Spleen (tissue), 11 donors: ENCODE measurements around the gene CCL4L2. TPM values are rescaled to one million over a fixed set of nuclear protein-coding genes. Genes with fewer than 3 reads are reported as not detected.
"Not testable (repeated sequence)": the region's sequence is repeated elsewhere in the genome, so short reads cannot be mapped to it uniquely, and the experiment has no call there.

Source experiments
- DNase-seq: peaks from one replicate; pipeline ENCODE4 v3.0.0-alpha.2; 2020
- H3K27ac ChIP-seq, 8 donors: fragments of 200-600 bp; sonication (generic) in 7 of 8; 1 replicate in 4 of 8; 2 replicates in 4 of 8; pipeline versions ENCODE4 v1.5.0 to v1.8.0; 2016 to 2021; ENCODE audit warnings: inconsistent platforms in 4 of 8, mild to moderate bottlenecking in 4 of 8, moderate library complexity in 1 of 8
- H3K27me3 ChIP-seq, 7 donors: fragments of 200-600 bp; sonication (generic) in 6 of 7; replicated peaks in 1 of 7; 1 replicate in 4 of 7; 2 replicates in 3 of 7; pipeline versions ENCODE4 v1.5.0 to v1.8.0; 2016 to 2021; ENCODE audit warnings: inconsistent platforms in 3 of 7, mild to moderate bottlenecking in 1 of 7
- H3K36me3 ChIP-seq, 6 donors: fragments of 200-600 bp; sonication (generic) in 5 of 6; 1 replicate in 4 of 6; 2 replicates in 2 of 6; pipeline versions ENCODE4 v1.5.0 to v1.8.0; 2016 to 2021; ENCODE audit warnings: inconsistent platforms in 2 of 6
- H3K4me1 ChIP-seq, 6 donors: fragments of 200-600 bp; sonication (generic) in 5 of 6; 1 replicate in 3 of 6; 2 replicates in 3 of 6; pipeline versions ENCODE4 v1.5.0 to v1.8.0; 2016 to 2021; ENCODE audit warnings: inconsistent platforms in 3 of 6
- H3K4me3 ChIP-seq, 8 donors: fragments of 200-600 bp; sonication (generic) in 7 of 8; 1 replicate in 4 of 8; 2 replicates in 4 of 8; pipeline versions ENCODE4 v1.5.0 to v1.8.0; 2016 to 2021; ENCODE audit warnings: inconsistent platforms in 4 of 8, mild to moderate bottlenecking in 4 of 8, moderate library complexity in 2 of 8
- H3K9me3 ChIP-seq, 8 donors: fragments of 200-600 bp; sonication (generic) in 7 of 8; 1 replicate in 4 of 8; 2 replicates in 4 of 8; pipeline versions ENCODE4 v1.5.0 to v1.8.0; 2016 to 2021; ENCODE audit warnings: inconsistent platforms in 4 of 8
- POLR2A ChIP-seq, 3 donors: fragments of 450-650 bp; IDR thresholded peaks; one replicate each; pipeline ENCODE4 v1.5.1; 2017; ENCODE audit warnings: antibody characterized with exemption in 3 of 3, mild to moderate bottlenecking in 1 of 3
- POLR2AphosphoS5 ChIP-seq, 3 donors: sonication (generic); formaldehyde crosslinking; IDR thresholded peaks; one replicate each; pipeline ENCODE4 v1.5.1; 2017; ENCODE audit warnings: antibody characterized with exemption in 3 of 3
- WGBS, 5 donors: extraction: QIAGEN DNeasy Blood & Tissue Kit in 3 of 5; methylation state at CpG; one replicate each; pipeline versions ENCODE4 v1.1.5 to v1.1.7; 2013 to 2018; 5-methylcytosine and 5-hydroxymethylcytosine counted together
- intact Hi-C: fragments of 100-400 bp; cut with DNase I; formaldehyde crosslinking; loops from one replicate; pipeline ENCODE4 v1.15.0; 2023; ENCODE audit warnings: low total_unique reads
- polyA plus RNA-seq, 3 donors: library from polyadenylated mRNA; stranded (reverse); fragments of 200-250 nt; gene quantifications; one replicate each; pipeline ENCODE4 v1.2.1, GENCODE V29; 2013
- total RNA-seq, 7 donors: library from RNA; depleted of rRNA in 3 of 7; stranded (reverse); fragments of >200 nt in 3 of 7; fragmentation: NEBNext Ultra II Directional in 4 of 7; extraction: Animal tissue kit (Norgen Biotek cat#: 25700) in 4 of 7; gene quantifications; one replicate each; pipeline versions ENCODE4 v1.1.0 to v1.2.1, GENCODE V29; 2016 to 2021
- TF ChIP-seq, protein P1 (sequence below), 11 experiments: fragments of 200-600 bp in 7 of 11; fragments of 450-650 bp in 4 of 11; sonication (generic) in 4 of 11; IDR thresholded peaks in 8 of 11; conservative IDR thresholded peaks in 3 of 11; 1 replicate in 7 of 11; 2 replicates in 4 of 11; pipeline versions ENCODE4 v1.4.0 to v1.8.0; 2016 to 2021; ENCODE audit warnings: antibody characterized with exemption in 11 of 11, inconsistent platforms in 4 of 11, mild to moderate bottlenecking in 1 of 11
- donor health status: healthy with polysubstance abuse.
- donor health status: DM: no; HTN: no; CAD: no; lungs with moderate emphysema.
- donor health status: DM: no; HTN: no; CAD: no.
- donor health status: Bipolar disorder and iron deficiency.
- donor health status: healthy.
- donor health status: DM: no; HTN: no; CAD: no.
- donor health status: DM: yes; HTN: yes; CAD: no.

The CCL4L2 gene
- total and polyA plus RNA-seq, 10 donors, result 2.3 to 22.2 (median 8.5) TPM; not detected in 1

GRCh38 chr17:36188891-36189306, 22.0 kb upstream of the CCL4L2 start:
- TF ChIP-seq POLR2AphosphoS5 (IDR thresholded peaks at IDR 0.05), result peak in 2 of 3 donors; percentile 24 to 48
- TF ChIP-seq, protein P1, sequence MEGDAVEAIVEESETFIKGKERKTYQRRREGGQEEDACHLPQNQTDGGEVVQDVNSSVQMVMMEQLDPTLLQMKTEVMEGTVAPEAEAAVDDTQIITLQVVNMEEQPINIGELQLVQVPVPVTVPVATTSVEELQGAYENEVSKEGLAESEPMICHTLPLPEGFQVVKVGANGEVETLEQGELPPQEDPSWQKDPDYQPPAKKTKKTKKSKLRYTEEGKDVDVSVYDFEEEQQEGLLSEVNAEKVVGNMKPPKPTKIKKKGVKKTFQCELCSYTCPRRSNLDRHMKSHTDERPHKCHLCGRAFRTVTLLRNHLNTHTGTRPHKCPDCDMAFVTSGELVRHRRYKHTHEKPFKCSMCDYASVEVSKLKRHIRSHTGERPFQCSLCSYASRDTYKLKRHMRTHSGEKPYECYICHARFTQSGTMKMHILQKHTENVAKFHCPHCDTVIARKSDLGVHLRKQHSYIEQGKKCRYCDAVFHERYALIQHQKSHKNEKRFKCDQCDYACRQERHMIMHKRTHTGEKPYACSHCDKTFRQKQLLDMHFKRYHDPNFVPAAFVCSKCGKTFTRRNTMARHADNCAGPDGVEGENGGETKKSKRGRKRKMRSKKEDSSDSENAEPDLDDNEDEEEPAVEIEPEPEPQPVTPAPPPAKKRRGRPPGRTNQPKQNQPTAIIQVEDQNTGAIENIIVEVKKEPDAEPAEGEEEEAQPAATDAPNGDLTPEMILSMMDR (IDR thresholded peaks at IDR 0.05 in 8 of 11, conservative IDR thresholded peaks at IDR 0.05 in 3 of 11), result no peak
- peak; percentile 85 for DNase-seq
- H3K27me3 ChIP-seq, result peaks cover 0 to 29% (median 9%) of the 10 kb centered on the region in 7 donors
- intact Hi-C loops, result no loop called here
- 2 to 20% (median 8%) methylated on average over 5 to 7 of the region's 7 CpGs for WGBS, 5 donors
- H3K36me3 ChIP-seq, result no peaks in the 10 kb centered on the region
- H3K27ac ChIP-seq, result peak overlapping the region in 7 of 8 donors; percentile 65 to 91 (median 82)
- H3K4me1 ChIP-seq, result peaks cover 0 to 80% (median 39%) of the 10 kb centered on the region in 6 donors
- no peaks in the 10 kb centered on the region for H3K9me3 ChIP-seq
- peak overlapping the region in 1 of 8 donors; percentile 51 for H3K4me3 ChIP-seq

GRCh38 chr17:36189993-36190392, 20.9 kb upstream of the CCL4L2 start:
- H3K36me3 ChIP-seq, H3K9me3 ChIP-seq, DNase-seq, intact Hi-C loops: not testable (repeated sequence)
- WGBS, 5 donors, result 40 to 60% (median 47%) methylated on average over 5 of the region's 5 CpGs
- peaks cover 0 to 18% (median 4%) of the 10 kb centered on the region in 7 donors for H3K27me3 ChIP-seq
- peaks cover 0 to 80% (median 39%) of the 10 kb centered on the region in 6 donors for H3K4me1 ChIP-seq
- peak overlapping the region in 1 of 8 donors; percentile 30 for H3K4me3 ChIP-seq
- H3K27ac ChIP-seq, result peak overlapping the region in 5 of 8 donors; percentile 23 to 91 (median 76)

DNA sequence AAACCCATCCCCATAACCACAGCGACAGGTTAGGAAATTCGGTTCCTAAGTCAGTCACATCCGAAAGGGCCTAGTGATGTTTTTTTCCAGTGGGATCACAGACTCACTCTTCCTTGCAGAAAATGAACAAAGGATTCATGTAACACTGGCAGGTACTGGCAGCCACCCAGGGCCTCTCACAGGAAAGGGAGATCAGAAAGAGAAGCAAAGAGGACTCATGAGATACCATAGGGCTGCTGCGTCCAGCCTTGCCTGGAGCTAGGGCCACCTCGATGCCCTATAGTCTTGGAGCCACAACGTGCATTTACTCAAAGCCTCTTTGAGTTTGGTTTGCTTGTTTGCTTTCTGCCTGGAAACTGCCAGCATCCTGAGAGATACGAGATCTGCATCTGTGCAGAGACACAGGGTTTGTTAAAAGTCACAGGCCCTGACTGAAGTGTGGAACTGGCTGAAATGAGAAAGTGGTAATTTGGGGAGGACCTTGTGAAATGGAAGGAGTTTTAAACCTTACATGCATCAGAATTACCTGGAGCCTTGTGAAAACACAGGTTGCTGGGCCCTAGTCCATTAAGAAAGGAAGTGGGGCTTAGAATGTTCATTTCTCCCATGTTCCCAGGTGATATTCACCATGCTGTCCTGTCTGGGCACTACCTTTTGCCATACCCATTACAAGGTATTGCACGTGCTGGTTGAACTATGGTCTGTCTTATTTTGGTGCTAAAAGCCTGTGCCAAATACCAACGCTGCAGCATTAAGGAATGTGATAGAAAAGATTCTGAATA, 20.1 kb upstream of the CCL4L2 start:
- WGBS, 5 donors, result 70 to 86% (median 75%) methylated on average over 8 to 9 of the region's 9 CpGs

GRCh38 chr17:36193216-36193775, 17.6 kb upstream of the CCL4L2 start:
- peak overlapping the region in 1 of 8 donors; percentile 46 for H3K4me3 ChIP-seq
- H3K4me1 ChIP-seq, result peaks cover 0 to 91% (median 53%) of the 10 kb centered on the region in 6 donors
- peaks cover 0 to 4% (median 0%) of the 10 kb centered on the region in 7 donors for H3K27me3 ChIP-seq
- TF ChIP-seq, protein P1 (IDR thresholded peaks at IDR 0.05 in 8 of 11, conservative IDR thresholded peaks at IDR 0.05 in 3 of 11), result no peak
- TF ChIP-seq POLR2A (IDR thresholded peaks at IDR 0.05), result no peak
- TF ChIP-seq POLR2AphosphoS5 (IDR thresholded peaks at IDR 0.05), result no peak
- 23 to 42% (median 33%) methylated on average over 1 of the region's 1 CpG for WGBS, 5 donors
- intact Hi-C loops, result no loop called here
- no peak for DNase-seq
- H3K9me3 ChIP-seq, result no peaks in the 10 kb centered on the region
- no peaks in the 10 kb centered on the region for H3K36me3 ChIP-seq
- H3K27ac ChIP-seq, result peak overlapping the region in 5 of 8 donors; percentile 22 to 91 (median 76)

More for the DNA sequence above, 20.1 kb upstream of the CCL4L2 start:
- intact Hi-C loops, DNase-seq, H3K9me3 ChIP-seq, H3K36me3 ChIP-seq: not testable (repeated sequence)
- Histone ChIP-seq H3K27me3 (peaks cover 0 to 17% (median 0%) of the 10 kb centered on the region in 7 donors), H3K4me3 (peak overlapping the region in 1 of 8 donors; percentile 30), H3K4me1 (peaks cover 0 to 87% (median 43%) of the 10 kb centered on the region in 6 donors), H3K27ac (peak overlapping the region in 5 of 8 donors; percentile 23 to 91 (median 76))

DNA sequence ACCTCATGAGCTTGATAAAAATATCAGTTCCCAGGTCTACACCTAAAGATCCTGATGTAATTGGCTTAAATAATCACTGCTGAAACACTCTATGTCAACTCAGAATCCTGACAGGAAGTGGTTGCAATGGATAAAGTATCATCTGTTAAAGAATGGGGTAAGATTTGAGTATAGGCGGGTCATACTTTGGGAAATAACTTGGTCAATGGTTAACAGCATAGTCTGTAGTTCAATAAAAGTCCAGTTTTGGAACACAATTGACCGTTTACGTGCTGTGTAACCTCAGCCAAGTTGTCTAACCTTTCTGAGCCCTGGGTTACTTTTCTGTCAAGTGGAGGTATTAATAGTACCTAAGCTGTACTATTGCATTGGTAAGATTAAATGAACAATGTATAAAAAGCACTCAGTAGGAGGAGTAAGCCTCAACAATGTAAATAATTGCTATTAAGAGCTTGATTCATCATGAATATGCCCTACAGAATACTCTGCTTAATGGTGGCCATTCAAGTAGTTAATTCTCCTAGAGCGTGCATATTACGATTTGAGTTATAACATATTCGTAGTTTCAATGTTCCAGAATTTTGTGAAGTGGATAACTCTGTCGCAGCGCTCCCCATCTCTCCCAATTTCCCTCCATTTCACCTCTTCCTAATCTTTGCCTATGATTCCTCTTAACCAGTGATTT, 16.6 kb upstream of the CCL4L2 start:
- H3K36me3 ChIP-seq, H3K27me3 ChIP-seq, H3K4me3 ChIP-seq, DNase-seq, H3K9me3 ChIP-seq, intact Hi-C loops: not testable (repeated sequence)
- H3K27ac ChIP-seq, result peak overlapping the region in 1 of 8 donors; percentile 91
- 78 to 96% (median 89%) methylated on average over 5 to 8 of the region's 8 CpGs for WGBS, 5 donors
- peaks cover 0 to 93% (median 57%) of the 10 kb centered on the region in 6 donors for H3K4me1 ChIP-seq

DNA sequence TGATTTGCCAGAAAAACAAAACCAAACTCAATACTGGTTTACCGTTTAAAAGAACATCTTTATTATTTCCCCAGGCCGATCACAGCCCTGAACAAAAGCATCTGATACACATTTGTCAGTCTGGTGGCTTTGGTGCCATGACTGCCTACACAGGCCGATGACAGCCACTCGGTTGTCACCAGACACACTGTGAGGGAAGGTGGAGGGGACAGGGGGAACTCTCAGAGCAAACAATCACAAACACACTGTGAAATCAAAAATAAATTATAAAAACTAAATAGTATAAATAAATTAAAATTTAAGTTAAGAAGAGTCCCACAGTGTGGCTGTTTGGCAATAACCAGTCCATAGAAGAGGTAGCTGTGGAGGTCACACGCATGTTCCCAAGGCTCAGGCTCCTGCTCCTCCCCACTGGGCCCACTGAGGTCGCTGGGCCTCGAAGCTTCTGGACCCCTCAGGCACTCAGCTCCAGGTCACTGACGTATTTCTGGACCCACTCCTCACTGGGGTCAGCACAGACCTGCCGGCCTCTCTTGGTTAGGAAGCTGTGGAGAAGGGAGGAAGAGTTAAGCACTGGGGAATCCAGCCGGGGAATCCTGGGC, 15.9 kb upstream of the CCL4L2 start:
- H3K4me3 ChIP-seq, H3K27me3 ChIP-seq, H3K9me3 ChIP-seq, DNase-seq, H3K36me3 ChIP-seq, intact Hi-C loops: not testable (repeated sequence)
- WGBS, 5 donors, result 83 to 94% (median 91%) methylated on average over 4 to 10 of the region's 10 CpGs
- Histone ChIP-seq H3K4me1 (peaks cover 0 to 94% (median 63%) of the 10 kb centered on the region in 6 donors), H3K27ac (peak overlapping the region in 5 of 8 donors; percentile 41 to 72 (median 70))
